CD4-positive, alpha-beta T cell treated with Interleukin-15 for 1 hour (primary cell): ENCODE data around the gene SULT2B1.
"Not testable (repeated sequence)": the region's sequence is repeated elsewhere in the genome, so short reads cannot be mapped to it uniquely, and the experiment has no call there.

Source experiments
- DNase-seq: peaks from one replicate; pipeline ENCODE4 v3.0.0-alpha.2; 2020

The SULT2B1 gene

DNA sequence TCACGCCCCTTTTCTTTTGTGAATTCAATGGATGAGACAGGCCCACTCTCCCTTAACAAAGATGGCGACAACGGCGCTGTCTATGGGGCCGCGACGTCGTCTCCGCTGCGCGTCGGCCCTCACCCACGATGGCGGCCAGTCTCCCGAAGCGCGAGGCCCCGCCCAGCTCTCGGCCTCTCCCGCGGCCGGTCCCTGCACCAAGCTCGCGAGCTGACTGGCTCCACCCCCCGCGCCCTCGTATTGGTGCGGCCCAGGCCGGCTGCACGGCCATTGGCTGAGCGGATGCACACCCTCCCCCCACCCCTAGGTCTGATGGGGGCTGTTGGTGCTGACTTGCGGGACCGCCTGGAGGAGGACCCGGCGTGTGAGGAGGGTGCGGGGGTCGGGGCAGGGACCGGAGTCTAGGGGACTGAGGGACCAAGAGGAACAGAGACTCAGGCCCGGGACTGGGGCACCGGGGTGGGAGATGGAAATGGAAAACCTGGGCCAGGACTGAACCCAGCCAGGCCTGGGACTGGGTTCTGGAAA is 72.2 kb downstream of the SULT2B1 start:
- DNase-seq = peak; percentile 98

GRCh38 chr19:48624791-48625723 is 73.1 kb downstream of the SULT2B1 start:
- no peak for DNase-seq

DNA sequence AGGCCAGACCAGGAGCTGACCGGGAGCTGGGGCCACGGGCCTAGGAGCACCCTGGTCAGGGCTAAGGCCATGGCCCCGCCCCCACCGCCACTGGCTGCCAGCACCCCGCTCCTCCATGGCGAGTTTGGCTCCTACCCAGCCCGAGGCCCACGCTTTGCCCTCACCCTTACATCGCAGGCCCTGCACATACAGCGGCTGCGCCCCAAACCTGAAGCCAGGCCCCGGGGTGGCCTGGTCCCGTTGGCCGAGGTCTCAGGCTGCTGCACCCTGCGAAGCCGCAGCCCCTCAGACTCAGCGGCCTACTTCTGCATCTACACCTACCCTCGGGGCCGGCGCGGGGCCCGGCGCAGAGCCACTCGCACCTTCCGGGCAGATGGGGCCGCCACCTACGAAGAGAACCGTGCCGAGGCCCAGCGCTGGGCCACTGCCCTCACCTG is 73.9 kb downstream of the SULT2B1 start:
- no peak for DNase-seq

DNA sequence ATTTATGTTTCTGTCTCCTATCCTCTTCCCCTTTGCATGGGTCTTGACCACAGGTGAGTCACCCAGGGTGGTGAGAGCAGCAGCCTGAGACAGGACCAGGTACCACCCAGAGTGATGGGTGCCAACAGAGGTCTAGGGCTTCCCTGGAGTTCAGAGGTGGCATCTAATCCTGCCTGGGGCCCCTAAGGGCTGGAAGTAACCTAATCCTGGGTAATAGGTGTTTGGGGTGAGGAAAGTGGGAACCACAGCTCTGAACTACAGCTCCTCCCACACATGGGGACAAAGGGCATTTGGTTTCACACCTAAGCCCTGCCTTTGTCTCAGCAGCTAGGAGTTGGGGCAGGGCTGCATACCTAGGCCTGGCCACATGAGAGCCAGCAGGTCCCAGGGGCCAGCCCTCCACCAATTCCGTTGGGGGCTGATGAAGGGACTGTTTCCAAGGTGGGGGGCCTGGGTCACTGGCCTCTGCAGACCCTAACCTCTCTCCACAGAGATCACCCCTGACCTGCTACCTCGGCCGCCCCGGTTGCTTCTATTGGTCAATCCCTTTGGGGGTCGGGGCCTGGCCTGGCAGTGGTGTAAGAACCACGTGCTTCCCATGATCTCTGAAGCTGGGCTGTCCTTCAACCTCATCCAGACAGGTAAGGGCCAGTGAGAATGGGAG is 75.4 kb downstream of the SULT2B1 start:
- DNase-seq = no peak

- DNase-seq = no peak
Observed at GRCh38 chr19:48627865-48628314, 75.9 kb downstream of the SULT2B1 start.

DNA sequence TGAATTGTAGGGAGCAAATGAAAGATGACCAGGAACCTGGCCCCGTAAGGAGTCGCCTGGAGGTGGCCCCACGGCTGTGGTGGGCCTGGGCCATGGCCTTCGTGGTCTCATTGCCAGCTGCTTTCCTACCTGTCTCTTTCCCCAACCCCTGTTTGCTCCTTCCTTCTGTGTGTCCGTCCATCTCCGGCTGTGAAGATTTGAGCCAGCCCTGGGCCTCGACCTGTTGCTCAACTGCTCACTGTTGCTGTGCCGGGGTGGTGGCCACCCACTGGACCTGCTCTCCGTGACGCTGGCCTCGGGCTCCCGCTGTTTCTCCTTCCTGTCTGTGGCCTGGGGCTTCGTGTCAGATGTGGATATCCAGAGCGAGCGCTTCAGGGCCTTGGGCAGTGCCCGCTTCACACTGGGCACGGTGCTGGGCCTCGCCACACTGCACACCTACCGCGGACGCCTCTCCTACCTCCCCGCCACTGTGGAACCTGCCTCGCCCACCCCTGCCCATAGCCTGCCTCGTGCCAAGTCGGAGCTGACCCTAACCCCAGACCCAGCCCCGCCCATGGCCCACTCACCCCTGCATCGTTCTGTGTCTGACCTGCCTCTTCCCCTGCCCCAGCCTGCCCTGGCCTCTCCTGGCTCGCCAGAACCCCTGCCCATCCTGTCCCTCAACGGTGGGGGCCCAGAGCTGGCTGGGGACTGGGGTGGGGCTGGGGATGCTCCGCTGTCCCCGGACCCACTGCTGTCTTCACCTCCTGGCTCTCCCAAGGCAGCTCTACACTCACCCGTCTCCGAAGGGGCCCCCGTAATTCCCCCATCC is 76.7 kb downstream of the SULT2B1 start:
- DNase-seq = no peak

GRCh38 chr19:48629297-48629598 is 77.3 kb downstream of the SULT2B1 start:
- no peak for DNase-seq

- no peak for DNase-seq
Observed at GRCh38 chr19:48629599-48630295, 77.8 kb downstream of the SULT2B1 start.

GRCh38 chr19:48630296-48631063 is 78.5 kb downstream of the SULT2B1 start:
- no peak for DNase-seq

DNA sequence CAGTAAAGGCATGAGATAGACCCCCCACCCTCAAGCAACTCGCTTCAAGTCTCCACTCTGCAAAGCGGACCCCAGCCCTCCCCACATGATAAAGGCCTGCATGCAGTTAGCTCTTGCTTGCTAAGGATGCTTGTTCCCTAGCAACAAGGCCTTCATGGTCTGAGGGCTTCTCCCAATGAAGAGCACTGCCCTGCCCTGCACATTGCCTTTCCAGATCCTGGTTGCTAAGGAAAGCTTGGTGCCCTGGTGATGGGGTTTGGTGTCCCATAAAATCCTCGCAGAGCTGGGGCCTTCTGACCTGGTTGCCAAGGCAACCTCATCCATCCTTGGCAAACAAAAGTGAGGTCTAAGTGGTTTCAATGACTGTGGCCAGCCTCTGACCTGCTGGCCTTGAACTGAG is 79.3 kb downstream of the SULT2B1 start:
- DNase-seq = no peak

DNA sequence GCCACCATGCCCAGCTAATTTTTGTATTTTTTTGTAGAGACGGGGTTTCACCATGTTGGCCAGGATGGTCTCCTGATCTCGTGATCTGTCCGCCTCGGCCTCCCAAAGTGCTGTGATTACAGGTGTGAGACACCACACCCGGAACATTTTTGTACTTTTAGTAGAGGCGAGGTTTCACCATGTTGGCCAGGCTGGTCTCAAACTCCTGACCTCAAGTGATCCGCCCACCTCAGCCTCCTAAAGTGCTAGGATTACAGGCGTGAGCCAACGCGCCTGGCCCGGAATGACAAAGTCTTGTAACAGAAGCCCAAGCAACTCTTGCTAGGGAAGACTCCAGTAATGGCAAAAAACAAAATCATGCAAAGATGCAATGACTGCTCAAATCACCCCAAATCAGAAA is 80.3 kb downstream of the SULT2B1 start:
- DNase-seq = not testable (repeated sequence)

DNA sequence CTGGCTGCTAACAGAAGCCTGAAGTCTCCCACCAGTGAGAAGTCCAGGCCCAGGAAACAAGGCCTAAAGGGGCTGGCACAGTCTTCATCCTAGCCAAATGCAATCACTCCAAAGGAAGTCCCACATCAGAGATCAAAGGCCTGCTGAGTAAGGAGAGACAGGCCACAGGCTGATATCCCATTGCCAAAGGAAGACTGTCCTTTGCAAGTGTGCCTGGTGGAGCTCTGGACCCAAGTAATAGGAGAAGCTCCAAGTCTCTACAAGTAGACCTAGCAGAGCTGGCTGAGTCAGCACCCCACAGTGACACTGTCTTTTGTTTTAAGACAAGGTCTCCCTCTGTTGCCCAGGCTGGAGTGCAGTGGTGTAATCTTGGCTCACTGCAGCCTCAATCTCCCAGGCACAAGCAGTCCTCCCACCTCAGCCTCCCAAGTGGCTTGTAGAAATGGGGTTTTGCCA is 80.7 kb downstream of the SULT2B1 start:
- no peak for DNase-seq

- DNase-seq = no peak
Observed at GRCh38 chr19:48633148-48634035, 81.4 kb downstream of the SULT2B1 start.

GRCh38 chr19:48634036-48634342 is 82.0 kb downstream of the SULT2B1 start:
- DNase-seq = no peak

GRCh38 chr19:48634424-48635262 is 82.7 kb downstream of the SULT2B1 start:
- peak; percentile 94 for DNase-seq

GRCh38 chr19:48635263-48635965 is 83.4 kb downstream of the SULT2B1 start:
- peak; percentile 66 for DNase-seq

DNA sequence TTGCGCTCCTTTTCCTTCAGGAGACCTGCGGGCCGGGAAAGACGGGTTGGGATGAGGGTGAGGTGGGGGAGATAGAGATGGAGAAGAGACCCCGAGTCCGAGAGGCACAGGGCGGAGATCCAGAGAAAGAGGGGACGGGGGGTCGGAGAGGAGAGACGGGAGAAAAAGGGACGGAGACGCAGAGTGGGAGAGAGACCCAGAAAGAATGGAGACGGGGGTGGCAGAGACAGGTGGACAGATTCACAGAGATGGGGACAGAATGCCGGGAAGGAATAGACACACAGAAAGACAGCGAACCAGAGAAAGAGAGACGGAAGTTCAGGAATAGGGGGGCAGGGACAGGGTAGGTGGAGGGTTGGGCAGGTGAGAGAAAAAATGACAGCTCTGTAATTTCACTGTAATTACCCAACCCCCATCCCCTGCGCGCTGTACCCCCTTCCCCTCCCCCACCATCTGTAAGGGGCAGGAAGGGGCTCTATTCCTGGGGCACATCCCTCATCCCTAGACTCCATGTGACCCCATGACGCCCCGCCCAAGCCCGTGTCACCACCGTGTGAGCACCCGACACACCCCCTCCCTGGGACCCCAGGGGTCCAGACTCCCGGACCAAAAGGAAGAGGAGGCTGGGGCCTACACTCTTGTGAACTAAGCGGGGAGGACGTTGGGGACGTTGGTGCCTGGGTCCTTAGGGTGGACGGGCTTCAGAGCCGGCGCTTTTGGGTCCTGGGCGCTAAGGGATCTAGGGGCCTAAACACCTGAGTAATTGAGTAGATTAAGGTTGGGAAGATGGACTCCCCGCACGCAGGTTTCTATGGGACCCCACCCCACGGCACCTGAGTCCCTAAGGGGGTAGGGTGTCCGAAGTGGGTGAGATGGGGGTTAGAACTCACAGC is 84.2 kb downstream of the SULT2B1 start:
- no peak for DNase-seq

DNA sequence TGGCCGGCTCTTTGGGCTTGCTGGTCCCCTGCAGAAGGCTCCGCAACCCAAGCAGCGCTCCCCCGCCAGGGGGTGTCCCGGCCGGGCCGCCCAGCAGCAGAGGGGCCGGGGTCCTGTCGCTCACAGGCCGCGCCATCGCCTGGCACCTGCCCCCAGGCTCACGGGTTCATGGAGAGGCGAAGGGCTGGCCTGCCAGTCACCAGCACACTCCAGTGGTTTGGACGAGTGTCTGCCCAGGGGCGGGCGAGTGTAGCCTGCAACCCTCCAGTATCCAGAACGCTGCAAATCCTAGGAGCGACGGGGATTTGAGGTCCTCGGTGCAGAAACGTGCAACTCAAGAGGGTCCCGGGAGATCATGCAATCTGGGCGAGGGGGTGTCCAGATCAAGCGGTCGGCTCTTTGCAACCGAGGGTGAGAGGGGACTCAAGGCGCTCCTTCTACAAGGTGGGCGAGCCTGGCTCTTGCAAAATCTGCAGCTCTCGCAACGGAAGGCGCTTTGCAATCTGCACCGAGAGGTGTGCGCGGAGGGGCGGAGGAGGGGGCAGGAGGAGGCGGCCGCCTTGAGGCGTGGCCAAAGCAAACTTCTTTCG is 85.0 kb downstream of the SULT2B1 start, which contains the start of gene DBP:
TSS of gene DBP (minus strand) at position 521 of the 590 bp plus-strand sequence. CDS start at position 136, 385 bp downstream.
- peak; percentile 44 for DNase-seq
